GM21526 (cell line): ENCODE results near the gene BARX1.
"Not testable (repeated sequence)": the region's sequence is repeated elsewhere in the genome, so short reads cannot be mapped to it uniquely, and the experiment has no call there.

ENCODE experiments used
- ATAC-seq: cut with Tn5 transposase; IDR thresholded peaks from one replicate; pipeline ENCODE4 v1.9.1; 2021; ENCODE audit warnings: moderate library complexity; ENCODE audit not compliant: unreplicated experiment, low FRiP score

The BARX1 gene

DNA sequence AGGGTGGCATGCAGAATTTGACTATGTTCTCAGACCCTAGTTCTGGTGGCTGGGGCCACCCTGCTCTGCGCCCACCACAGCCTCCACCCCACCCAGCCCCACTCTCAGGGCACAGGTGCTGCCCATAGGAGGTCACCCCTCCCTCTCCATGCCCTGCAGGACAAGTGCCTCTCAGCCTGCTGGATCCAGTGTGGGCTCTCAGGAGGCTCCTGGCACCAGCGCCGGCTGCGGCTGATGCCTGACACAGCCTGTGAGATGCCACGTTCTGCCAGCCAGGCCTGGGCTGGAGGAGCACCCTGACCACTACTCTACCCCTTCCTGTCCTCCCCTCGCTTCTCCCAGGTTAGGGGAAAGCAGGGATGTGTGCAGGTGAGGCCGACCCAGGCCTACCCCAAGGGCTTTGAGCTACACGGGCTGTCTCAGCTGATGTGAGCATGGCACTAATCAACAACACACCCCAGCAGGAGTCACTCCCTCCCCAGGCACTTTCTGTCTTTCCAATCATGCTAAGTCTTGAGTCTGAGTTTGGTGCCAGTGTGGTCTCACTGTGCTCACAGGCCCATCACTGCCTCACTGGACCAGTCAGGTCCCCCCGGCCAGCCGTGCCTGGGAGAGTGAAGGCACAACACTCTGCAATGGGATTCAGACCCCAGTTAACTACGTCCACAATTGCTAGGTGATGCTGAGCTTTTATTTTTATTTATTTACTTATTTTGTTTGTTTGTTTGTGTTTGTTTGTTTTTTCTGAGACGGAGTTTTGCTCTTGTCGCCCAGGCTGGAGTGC, 12.1 kb upstream of the BARX1 start:
- ATAC-seq, result no peak

DNA sequence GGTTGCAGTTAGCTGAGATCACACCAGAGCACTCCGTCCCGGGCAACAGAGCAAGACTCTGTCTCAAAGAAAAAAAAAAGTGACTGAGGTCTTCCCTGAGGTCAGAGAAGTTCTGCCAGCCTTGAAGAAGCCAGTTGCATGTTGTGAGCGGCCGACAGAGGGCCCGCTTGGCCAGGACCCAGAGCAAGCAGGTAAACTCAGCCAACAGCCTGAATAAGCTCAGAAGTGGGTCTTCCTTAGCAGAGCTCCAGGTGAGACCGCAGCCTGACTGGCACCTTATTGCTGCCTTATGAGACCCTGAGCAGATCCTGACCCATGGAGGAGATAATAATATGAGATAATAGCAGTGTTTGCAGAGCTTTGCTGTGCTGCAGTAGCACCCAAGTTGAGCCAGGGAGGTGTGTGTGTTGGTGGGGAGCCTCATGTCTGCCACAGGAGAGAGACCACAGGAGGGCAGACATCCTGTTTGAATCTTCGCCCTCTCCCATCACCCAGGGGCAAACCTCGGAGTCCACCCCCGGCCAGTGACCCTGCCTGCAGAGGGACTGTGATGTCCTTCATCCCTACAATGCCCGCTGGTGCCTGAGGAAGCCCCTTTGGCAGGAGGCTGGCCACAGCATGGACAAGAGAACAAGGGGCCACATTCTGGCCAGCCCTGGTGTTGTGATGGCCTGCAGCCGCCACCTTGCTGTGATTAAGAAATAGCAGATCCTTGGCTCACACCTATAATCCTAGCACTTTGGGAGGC, 10.8 kb upstream of the BARX1 start:
- ATAC-seq, result no peak

DNA sequence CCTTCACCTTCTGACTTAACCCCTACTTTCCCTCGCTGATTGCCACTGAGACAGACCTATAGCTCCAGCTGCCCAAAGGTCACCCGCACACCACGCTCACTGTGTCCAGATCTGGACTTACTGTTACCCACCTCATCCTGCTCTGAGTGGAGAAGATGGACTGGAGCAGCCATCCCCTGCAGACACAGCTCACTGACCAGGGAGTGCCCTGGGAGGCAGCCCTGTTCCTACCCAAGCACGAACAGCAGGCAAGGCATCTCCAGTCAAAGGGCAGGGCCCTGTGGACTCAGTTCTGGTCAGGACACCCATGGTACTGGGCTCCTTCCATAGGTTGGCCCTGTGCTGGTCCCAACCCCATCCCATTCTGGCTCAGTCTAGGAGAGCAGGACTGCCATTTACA, 9.5 kb upstream of the BARX1 start:
- no peak for ATAC-seq

DNA sequence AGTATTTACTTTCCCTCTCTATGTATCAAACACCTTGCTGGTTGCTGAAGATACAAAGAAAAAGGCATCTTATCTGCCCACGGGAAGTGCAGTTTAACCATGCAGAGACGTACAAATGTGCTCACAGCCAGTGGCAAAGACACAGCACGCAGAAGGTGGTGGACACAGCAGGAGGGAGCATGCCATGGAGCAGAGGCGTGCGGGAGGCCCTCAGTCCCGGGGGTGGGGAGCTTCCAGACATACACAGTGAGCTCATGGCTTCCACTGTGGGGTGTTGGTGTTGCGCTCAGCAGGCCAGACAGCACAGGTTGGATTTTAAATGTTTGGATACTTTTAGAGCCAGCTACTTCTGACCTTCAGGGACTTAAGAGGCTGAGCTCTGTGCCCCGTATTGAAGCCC, 8.8 kb upstream of the BARX1 start:
- no peak for ATAC-seq

DNA sequence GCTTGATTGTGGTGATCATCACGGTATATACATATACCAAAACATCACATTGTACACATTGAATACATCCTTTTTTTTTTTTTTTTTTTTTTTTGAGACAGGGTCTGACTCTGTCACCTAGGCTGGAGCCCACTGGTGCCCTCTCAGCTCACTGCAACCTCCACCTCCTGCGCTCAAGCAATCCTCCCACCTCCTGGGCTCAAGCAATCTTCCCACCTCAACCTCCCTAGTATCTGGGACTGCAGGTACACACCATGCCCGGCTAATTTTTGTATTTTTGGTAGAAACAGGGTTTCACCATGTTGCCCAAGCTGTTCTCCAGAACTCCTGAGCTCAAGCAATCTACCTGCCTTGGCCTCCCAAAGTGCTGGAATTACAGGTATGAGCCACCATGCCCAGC, 8.3 kb upstream of the BARX1 start:
- ATAC-seq, result not testable (repeated sequence)

DNA sequence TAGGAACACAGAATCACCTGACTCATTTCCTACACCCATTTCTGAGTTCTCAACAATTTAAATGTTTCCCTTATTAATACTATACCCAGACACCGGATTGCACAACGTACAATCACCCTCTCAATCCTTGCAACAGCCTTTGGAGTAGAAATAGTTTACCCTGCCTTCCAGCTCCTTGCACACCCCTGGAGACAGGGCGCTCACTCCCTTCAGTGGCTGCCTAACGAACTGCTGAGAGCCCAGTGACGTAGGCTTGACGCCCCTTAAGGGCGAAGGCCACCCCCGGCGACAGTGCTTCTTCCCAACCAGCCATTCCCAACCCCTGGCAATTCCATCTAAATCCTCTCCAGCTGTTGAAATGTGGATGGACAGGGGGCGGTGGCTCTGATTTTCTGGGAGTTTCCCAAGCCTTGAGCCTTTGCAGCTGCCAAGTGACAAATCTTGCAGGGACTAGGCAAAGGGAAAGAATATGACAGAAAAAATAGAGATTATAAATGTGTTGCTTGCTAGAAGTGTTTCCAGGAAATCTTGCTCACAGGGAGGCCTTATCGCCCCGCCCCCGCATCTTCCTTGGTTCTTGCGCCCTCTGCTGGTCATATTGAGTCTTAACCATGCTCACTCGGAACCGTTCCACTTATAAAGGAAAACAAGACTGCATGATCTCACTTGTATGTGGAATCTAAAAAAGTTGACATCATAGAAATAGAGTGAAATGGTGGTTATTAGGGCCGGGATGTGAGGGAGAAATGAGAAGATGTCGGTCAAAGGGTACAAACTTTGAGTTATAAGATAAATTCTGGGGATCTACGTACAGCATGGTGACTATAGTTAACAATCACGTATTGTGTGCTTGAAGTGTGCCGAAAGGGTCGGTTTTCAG, 7.6 kb upstream of the BARX1 start:
- ATAC-seq, result no peak

DNA sequence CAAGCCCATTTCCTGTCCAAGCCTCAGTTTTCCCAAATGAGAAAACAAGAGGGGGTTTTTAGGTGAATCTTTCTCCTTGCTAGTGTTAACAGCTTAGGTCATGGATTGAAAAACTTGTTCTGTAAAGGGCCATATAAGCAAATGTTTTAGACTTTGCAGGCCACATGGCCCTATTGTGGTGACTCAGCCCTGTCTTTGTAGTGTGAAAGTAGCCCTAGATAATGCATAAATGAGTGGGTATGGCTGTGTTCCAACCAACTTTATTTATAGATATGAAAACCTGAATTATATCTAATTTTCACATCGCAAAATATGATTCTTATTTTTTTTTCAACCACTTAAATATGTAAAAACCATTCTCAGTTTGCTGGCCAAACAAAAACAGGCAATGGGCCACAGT, 6.9 kb upstream of the BARX1 start:
- no peak for ATAC-seq

DNA sequence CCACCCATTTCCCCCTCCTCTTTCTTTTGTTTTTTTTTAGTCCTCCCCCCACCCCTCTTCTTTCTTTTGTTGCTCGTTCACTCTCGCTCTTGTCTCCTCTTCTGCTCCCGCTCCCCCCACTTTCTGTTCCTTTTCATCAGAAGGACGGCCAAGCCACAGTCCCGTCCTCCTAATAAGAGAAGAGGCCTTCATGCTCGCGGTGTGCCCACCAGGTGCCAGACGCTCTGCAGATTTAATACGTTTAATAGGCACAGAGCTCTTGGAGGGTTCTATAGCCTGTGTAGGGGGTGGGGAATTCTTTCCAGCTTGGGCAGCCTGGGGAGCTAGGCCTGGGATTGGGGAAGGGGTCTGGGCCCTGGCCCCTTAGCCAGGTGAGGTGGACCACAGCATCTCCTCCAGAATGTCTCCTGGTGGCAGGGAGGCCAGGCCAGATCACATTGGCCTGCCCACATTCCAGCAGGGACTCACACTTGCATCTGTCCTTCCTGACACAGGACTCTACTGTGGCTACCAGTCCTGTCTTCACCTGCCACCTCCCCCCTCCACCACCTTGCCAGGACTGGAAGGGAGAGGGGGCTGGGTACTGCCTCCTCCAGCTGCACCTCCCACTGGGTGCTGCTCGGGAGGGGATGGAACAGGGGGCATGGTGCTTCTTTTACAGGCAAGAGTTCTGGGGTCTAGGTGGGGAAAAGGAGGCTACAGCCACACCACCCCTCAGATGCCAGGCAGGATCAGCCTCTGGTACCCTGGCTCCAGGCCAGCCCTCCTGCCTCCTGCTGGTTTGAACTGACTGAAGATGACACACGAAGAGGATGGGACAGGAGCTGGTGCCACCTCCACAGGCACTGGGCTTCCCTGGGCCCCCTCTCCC, 6.1 kb upstream of the BARX1 start:
- ATAC-seq, result no peak

DNA sequence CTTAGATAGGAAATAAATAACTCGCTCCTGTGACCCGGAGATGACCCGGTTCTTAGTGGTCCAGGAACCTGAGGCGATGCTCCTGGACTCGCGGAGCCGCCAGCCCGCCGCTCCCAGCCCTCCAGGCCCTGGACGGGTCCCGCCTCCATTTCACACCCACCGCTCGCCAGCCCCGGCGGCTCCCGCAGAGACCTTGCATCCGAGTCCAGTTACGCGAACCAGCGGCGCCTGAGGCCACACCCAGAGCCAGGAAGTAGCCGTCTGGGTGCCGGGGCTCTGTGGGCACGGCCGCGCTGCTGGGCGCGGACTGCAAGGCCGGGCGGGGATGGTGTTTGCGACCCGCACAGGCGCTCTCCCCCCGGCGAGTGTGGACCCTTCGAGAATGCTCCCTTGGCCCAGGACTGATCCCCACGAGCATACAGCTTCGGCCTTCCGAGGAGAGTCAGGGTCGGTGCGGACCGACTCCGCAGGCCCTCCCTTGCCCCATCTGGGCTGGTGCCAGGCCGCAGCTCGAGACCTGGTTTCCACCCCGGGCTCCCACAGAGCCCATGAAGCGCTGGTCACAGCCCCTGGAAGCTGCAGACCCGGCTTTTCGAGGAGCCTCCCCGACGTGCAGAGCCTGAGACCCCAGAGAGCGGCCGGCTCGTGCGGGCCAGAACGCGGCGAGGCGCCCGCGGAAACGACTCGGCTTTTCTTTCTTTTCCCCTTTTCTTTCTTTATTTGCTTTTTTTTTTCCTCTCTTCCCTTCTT, 5.2 kb upstream of the BARX1 start:
- no peak for ATAC-seq

DNA sequence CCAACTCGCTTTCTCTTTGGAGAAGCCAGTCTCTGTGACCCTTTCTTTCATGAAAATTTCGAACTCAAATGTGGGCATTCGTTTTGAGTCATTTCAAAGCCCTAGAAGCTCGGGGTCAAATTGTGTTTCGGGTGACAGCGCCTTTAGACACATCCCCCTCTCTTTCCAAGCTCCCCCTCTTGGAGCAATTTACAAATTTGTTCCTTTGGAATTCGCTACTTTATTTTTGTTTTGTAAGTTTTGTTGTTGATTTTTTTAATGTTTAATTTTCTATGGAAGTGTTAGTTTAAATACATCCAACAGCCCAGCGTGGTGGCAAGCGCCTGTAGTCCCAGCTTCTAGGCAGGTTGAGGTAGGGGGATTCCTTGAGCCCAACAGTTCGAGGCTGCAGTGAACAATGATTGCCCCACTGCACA, 4.6 kb upstream of the BARX1 start:
- ATAC-seq, result no peak

GRCh38 chr9:93958819-93959682, 3.9 kb upstream of the BARX1 start:
- no peak for ATAC-seq

GRCh38 chr9:93958121-93958818, 3.1 kb upstream of the BARX1 start:
- no peak for ATAC-seq

DNA sequence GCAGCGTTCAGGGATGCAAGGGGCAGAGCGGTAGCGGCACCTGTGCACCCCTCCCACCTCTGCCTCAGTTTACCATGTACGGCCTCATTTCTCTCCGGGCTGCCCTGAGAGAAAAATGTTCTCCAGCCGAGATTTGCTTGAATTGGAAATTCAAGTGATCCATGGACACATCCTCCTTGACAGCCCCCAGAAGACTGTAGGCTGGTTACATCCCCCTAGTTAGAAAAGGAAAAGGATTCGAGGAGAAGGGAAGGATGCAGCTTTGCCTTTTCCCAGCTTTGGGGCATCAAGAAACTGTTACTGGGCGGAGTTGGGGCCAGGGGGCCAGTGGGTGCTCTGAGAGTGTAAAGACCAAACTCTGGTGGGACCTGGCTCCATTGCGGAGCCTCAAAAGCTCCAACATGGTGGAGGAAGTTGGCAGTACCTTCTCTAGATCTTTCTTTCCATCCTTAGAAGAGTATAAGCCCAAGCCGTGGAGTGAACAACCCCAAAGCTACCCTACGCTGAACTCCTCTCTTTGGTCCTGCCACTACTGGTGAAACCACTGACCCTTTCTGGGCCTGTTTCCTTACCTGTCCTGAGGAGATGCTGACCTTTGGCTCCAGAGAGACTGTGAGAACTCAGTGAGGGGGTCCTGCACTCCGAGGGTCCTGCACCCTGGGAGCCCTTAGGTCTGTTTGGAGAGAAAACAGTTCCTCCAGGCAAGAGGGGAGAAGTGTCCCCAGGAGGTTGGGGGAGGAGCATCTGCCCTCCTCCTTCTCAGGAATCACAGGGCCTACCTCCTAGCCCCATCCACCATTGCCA, 1.0 kb upstream of the BARX1 start:
- no peak for ATAC-seq

- no peak for ATAC-seq
These were observed 607 bp downstream of the BARX1 start for GRCh38 chr9:93954434-93955061.

DNA sequence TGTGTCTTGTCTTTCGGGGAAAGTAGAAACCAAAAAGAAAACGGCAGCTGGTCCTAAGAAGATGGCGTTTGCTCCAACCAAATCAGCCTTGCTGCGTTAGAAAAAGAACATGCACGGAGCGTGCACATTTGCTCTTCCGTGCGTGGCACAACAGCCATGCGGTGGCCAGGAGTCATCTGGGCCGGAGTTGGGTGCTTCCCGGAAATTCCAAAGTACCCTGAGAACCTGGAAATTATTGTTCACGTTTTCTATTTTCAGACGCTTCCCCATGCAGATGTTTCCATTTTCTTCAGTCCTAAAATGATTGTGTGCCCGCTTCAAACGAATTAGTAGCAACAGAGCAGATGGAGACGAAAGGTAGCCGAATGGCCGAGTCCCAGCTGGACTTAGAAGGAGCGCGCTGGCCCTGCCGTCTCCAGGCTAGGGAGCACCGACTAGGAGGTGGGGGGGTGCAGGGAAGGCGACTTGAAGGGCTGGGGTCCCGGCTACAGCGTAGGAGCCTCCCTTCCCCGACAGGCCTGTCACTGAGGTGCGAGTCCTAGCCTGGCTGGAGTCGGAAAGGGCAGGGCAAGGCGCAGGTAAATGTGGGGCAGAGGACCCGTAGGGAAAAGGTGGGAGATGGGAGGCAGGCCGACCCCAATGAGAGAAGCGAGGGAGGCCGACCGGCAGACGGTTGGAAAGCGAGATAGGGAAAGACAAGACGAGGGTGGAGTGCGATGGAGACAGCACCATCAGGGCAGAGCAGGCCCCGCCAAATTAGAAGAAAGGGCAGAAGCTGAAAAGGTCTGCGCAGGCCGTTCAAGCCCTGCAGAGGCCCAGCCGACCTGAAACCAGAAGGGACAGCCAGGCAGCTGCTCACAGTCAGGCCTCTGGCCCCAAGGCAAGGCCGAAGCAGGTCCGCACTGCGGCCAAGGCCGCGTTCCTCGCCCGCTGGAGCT, 1.4 kb downstream of the BARX1 start:
- ATAC-seq, result no peak
